ENCODE results near the gene PLA2G4D.

The PLA2G4D gene

DNA sequence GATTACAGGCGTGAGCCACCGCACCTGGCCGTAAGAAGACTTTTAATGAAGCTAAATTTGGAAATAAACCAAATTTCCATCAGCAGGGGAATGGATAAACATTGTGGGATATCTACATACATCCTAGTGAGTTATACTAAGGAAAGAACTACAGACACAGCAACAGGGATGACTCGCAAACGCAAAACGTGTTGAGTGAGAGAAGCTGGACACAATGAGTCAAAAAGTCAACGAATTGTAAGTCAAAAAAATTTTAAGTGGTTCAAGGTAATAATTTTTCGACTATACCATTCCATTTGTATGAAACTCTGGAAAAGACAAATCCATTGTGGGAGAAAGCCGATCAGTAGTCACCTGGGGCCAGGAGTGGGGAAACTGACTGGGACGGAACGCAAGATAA, 42.2 kb upstream of the PLA2G4D start:
- no peaks in the 10 kb centered on the region for H3F3A ChIP-seq (ENCODE audit: control insufficient read depth, insufficient read depth)

DNA sequence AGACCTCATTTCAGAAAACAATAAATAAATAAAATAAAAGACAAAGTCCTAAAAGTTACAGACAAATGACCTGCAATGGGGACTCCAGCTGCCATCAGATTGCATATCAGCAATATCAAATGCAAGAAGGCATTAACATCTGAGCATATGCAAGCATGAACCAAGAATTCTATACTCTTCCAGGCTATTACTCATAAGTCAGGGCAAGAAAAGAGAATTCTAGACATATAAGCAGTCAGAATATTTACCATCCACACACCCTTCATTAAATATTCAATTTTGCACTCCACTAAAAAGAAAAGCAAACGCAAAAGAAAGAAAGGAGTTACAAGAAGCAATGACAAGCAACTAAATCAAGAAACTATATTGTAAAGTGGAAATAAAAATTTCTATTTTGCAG, 41.0 kb upstream of the PLA2G4D start:
- H3K9me2 ChIP-seq (replicated peaks; ENCODE audit: control insufficient read depth, low read length): no peaks in the 10 kb centered on the region
- no peaks in the 10 kb centered on the region for H3F3A ChIP-seq (ENCODE audit: control insufficient read depth, insufficient read depth)
- no peaks in the 10 kb centered on the region for H4K20me1 ChIP-seq (ENCODE audit: control insufficient read depth, insufficient read depth, low read depth, low read length)
- H3K9me3 ChIP-seq (ENCODE audit: control insufficient read depth, insufficient read depth, low read length): no peaks in the 10 kb centered on the region
- no peaks in the 10 kb centered on the region; the same call in 1 of the 2 replicates for H3K4me1 ChIP-seq (ENCODE audit: control insufficient read depth, low read length)
- no peak for TF ChIP-seq EZH2phosphoT487 (IDR thresholded peaks at IDR 0.05; ENCODE audit: borderline replicate concordance, low read length)
- no peak for TF ChIP-seq CTCF (IDR thresholded peaks at IDR 0.05; ENCODE audit: low read depth, low read length, poor library complexity, severe bottlenecking)
- H3K79me2 ChIP-seq (ENCODE audit: control insufficient read depth, low read length): no peaks in the 10 kb centered on the region
- H3K4me3 ChIP-seq (ENCODE audit: low read length): no peak overlapping the region
- H3K36me3 ChIP-seq (ENCODE audit: control insufficient read depth, low read length): no peaks in the 10 kb centered on the region
- H3K27ac ChIP-seq (ENCODE audit: low read depth, low read length): no peak overlapping the region
- H3K27me3 ChIP-seq (ENCODE audit: control insufficient read depth, low read length): peaks cover 17% of the 10 kb centered on the region
- no peak overlapping the region for H3K4me2 ChIP-seq (ENCODE audit: low read length)

More for the DNA sequence above, 42.2 kb upstream of the PLA2G4D start:
- H4K20me1 ChIP-seq (ENCODE audit: control insufficient read depth, insufficient read depth, low read depth, low read length): no peaks in the 10 kb centered on the region
- no peak overlapping the region for H3K4me2 ChIP-seq (ENCODE audit: low read length)
- H3K27me3 ChIP-seq (ENCODE audit: control insufficient read depth, low read length): peaks cover 6% of the 10 kb centered on the region
- H3K4me1 ChIP-seq (ENCODE audit: control insufficient read depth, low read length): no peaks in the 10 kb centered on the region
- H3K79me2 ChIP-seq (ENCODE audit: control insufficient read depth, low read length): no peaks in the 10 kb centered on the region
- no peaks in the 10 kb centered on the region for H3K9me3 ChIP-seq (ENCODE audit: control insufficient read depth, insufficient read depth, low read length)
- no peaks in the 10 kb centered on the region for H3K36me3 ChIP-seq (ENCODE audit: control insufficient read depth, low read length)
- no peak for TF ChIP-seq CTCF (IDR thresholded peaks at IDR 0.05; ENCODE audit: low read depth, low read length, poor library complexity, severe bottlenecking)
- no peak for TF ChIP-seq EZH2phosphoT487 (IDR thresholded peaks at IDR 0.05; ENCODE audit: borderline replicate concordance, low read length)
- H3K4me3 ChIP-seq (ENCODE audit: low read length): no peak overlapping the region
- no peak overlapping the region for H3K27ac ChIP-seq (ENCODE audit: low read depth, low read length)
- no peaks in the 10 kb centered on the region for H3K9me2 ChIP-seq (replicated peaks; ENCODE audit: control insufficient read depth, low read length)

DNA sequence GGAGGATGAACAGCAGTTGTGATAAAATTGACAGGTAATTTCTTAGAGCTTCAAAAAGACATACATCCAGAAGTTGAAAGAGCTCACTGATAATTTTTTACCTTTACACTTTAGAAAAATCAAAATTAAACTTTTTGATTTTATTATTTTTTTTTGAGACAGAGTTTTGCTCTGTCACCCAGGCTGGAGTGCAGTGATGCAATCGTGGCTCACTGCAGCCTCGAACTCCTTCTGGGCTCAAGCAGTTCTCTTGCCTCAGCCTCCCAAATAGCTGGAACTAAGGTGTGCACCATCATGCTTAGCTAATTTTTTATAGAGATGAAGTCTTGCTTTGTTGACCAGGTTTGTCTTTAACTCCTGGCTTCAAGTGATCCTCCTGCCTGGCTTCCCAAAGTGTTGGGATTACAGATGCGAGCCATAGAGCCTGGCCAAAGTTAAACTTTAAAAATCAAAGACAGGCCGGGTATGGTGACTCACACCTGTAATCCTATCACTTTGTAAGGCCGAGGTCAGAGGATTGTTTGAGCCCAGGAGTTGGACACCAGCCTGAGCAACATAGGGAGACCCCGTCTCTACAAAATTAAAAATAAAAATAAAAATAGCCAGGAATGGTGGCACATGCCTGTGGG, 40.4 kb upstream of the PLA2G4D start:
- Histone ChIP-seq H3K27me3 (ENCODE audit: control insufficient read depth, low read length) (peaks cover 21% of the 10 kb centered on the region), H3K79me2 (ENCODE audit: control insufficient read depth, low read length) (no peaks in the 10 kb centered on the region), H3K27ac (ENCODE audit: low read depth, low read length) (no peak overlapping the region), H4K20me1 (ENCODE audit: control insufficient read depth, insufficient read depth, low read depth, low read length) (no peaks in the 10 kb centered on the region), H3K9me2 (replicated peaks; ENCODE audit: control insufficient read depth, low read length) (no peaks in the 10 kb centered on the region), H3K4me2 (ENCODE audit: low read length) (no peak overlapping the region), H3K4me3 (ENCODE audit: low read length) (no peak overlapping the region), H3K36me3 (ENCODE audit: control insufficient read depth, low read length) (no peaks in the 10 kb centered on the region), H3F3A (ENCODE audit: control insufficient read depth, insufficient read depth) (no peaks in the 10 kb centered on the region), H3K9me3 (ENCODE audit: control insufficient read depth, insufficient read depth, low read length) (no peaks in the 10 kb centered on the region), H3K4me1 (ENCODE audit: control insufficient read depth, low read length) (peaks cover 4% of the 10 kb centered on the region; the same call in 1 of the 2 replicates)
- TF ChIP-seq CTCF (IDR thresholded peaks at IDR 0.05; ENCODE audit: low read depth, low read length, poor library complexity, severe bottlenecking): no peak
- TF ChIP-seq EZH2phosphoT487 (IDR thresholded peaks at IDR 0.05; ENCODE audit: borderline replicate concordance, low read length): no peak
